Body of pancreas (tissue), 4 donors: Measurements from ENCODE around the gene RCOR1.

Experiments used
- POLR2A ChIP-seq, 3 donors: fragments of 450-650 bp; IDR thresholded peaks; one replicate each; pipeline ENCODE4 v1.6.1; 2016; ENCODE audit warnings: antibody characterized with exemption in 3 of 3, mild to moderate bottlenecking in 2 of 3
- TF ChIP-seq, protein P1 (sequence below), 7 experiments: fragments of 450-650 bp in 4 of 7; fragments of 200-600 bp in 3 of 7; sonication (generic) in 3 of 7; IDR thresholded peaks; one replicate each; pipeline ENCODE4 v1.5.1; 2016 to 2019; ENCODE audit warnings: antibody characterized with exemption in 7 of 7

DNA sequence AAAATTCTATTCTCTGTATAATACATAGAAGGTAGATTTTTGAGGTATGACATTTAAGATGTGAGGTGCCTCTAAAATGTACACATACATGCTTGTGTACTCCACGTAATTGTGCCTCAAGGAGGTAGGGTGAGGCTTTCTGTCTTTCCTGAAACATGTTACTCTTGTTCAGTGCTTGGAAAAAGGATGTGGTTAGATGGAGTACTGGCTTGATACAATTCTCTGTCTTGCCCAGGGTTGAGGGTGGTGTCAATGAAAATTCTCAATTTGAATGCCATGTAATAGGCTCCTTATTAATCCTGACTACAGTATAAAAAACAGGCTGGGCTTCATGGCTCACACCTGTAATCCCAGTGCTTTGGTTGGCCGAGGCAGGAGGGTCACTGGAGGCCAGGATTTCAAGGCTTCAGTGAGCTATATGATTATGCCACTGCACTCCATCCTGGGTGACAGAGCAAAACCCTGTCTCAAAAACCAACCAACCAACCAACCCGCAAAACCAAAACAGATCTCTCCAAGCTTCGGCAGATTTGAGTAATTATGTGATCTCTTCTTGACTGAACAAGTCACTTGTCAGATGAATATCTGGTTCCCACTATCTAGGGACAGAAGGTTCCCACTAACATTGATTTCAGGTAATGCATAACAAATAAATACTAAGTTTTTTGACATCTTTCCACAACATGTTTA, 41.6 kb downstream of the RCOR1 start:
- TF ChIP-seq, protein P1, sequence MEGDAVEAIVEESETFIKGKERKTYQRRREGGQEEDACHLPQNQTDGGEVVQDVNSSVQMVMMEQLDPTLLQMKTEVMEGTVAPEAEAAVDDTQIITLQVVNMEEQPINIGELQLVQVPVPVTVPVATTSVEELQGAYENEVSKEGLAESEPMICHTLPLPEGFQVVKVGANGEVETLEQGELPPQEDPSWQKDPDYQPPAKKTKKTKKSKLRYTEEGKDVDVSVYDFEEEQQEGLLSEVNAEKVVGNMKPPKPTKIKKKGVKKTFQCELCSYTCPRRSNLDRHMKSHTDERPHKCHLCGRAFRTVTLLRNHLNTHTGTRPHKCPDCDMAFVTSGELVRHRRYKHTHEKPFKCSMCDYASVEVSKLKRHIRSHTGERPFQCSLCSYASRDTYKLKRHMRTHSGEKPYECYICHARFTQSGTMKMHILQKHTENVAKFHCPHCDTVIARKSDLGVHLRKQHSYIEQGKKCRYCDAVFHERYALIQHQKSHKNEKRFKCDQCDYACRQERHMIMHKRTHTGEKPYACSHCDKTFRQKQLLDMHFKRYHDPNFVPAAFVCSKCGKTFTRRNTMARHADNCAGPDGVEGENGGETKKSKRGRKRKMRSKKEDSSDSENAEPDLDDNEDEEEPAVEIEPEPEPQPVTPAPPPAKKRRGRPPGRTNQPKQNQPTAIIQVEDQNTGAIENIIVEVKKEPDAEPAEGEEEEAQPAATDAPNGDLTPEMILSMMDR (IDR thresholded peaks at IDR 0.05), result no peak
- no peak for TF ChIP-seq POLR2A (IDR thresholded peaks at IDR 0.05)
